HEK293 (cell line): ENCODE results near the gene DNASE1.

ENCODE experiments used
- CTCF ChIA-PET: fragments of 350-600 bp; formaldehyde crosslinking; extraction: SDS; loops from one replicate; lab custom pipeline; 2021; ENCODE audit warnings: antibody characterized with exemption; lab: Yijun Ruan, JAX
- POLR2A ChIA-PET: fragments of 300-600 bp; formaldehyde crosslinking; extraction: SDS; loops from one replicate; lab custom pipeline; 2020; ENCODE audit warnings: antibody characterized with exemption, inconsistent platforms; lab: Yijun Ruan, JAX
- H3K27ac ChIP-seq: fragments of 200-500 bp; sonication (Bioruptor generic); 2 replicates; pipeline ENCODE4 v1.5.1; 2014; ENCODE audit warnings: low read depth, low read length, control low read depth, inconsistent platforms; ENCODE audit errors: extremely low read depth
- H3K36me3 ChIP-seq, 2 experiments: fragments of 200-500 bp in 1 of 2; sonication (Bioruptor generic) in 1 of 2; 1 replicate in 1 of 2; 2 replicates in 1 of 2; pipeline ENCODE4 v1.5.1; 2014 to 2017; ENCODE audit warnings: inconsistent platforms in 2 of 2, low read length in 2 of 2; ENCODE audit not compliant: control insufficient read depth in 2 of 2, insufficient read depth in 1 of 2
- H3K4me1 ChIP-seq: fragments of 200-500 bp; sonication (Bioruptor generic); 2 replicates; pipeline ENCODE4 v1.5.1; 2014; ENCODE audit warnings: mild to moderate bottlenecking, low read length, inconsistent platforms; ENCODE audit not compliant: control insufficient read depth, insufficient read depth
- H3K4me3 ChIP-seq: 2 replicates; pipeline ENCODE4 v1.5.1; 2011; ENCODE audit warnings: low read depth, mild to moderate bottlenecking, control low read depth, low read length, moderate library complexity
- H3K9me3 ChIP-seq: fragments of 200-500 bp; sonication (Bioruptor generic); 2 replicates; pipeline ENCODE4 v1.5.1; 2014; ENCODE audit warnings: low read depth, low read length, inconsistent platforms; ENCODE audit not compliant: control insufficient read depth, insufficient read depth
- EGR2 ChIP-seq: fragments of 450-650 bp; formaldehyde crosslinking; IDR thresholded peaks from 2 replicates; pipeline ENCODE4 v1.5.1; 2016; ENCODE audit warnings: low read depth, missing biosample characterization, missing genetic modification characterization
- GLIS1 ChIP-seq: fragments of 450-650 bp; formaldehyde crosslinking; IDR thresholded peaks from 2 replicates; pipeline ENCODE4 v1.5.1; 2016; ENCODE audit warnings: missing biosample characterization, missing genetic modification characterization
- GLIS2 ChIP-seq: fragments of 450-650 bp; formaldehyde crosslinking; IDR thresholded peaks from 2 replicates; pipeline ENCODE4 v1.5.1; 2016; ENCODE audit warnings: missing biosample characterization, missing genetic modification characterization
- KLF7 ChIP-seq: fragments of 450-650 bp; formaldehyde crosslinking; IDR thresholded peaks from 2 replicates; pipeline ENCODE4 v1.5.1; 2016; ENCODE audit warnings: missing biosample characterization, missing genetic modification characterization, borderline replicate concordance
- KLF9 ChIP-seq: fragments of 450-650 bp; formaldehyde crosslinking; IDR thresholded peaks from 2 replicates; pipeline ENCODE4 v1.5.1; 2016; ENCODE audit warnings: missing biosample characterization, missing genetic modification characterization, low read depth
- PRDM10 ChIP-seq: fragments of 450-650 bp; formaldehyde crosslinking; IDR thresholded peaks from 2 replicates; pipeline ENCODE4 v1.5.1; 2016; ENCODE audit warnings: missing biosample characterization, missing genetic modification characterization
- SCRT1 ChIP-seq: fragments of 450-650 bp; formaldehyde crosslinking; IDR thresholded peaks from 2 replicates; pipeline ENCODE4 v1.5.1; 2016; ENCODE audit warnings: missing biosample characterization, missing genetic modification characterization, borderline replicate concordance
- ZBTB17 ChIP-seq: fragments of 450-650 bp; formaldehyde crosslinking; IDR thresholded peaks from 2 replicates; pipeline ENCODE4 v1.5.1; 2016; ENCODE audit warnings: missing biosample characterization, missing genetic modification characterization
- ZFHX2 ChIP-seq: fragments of 450-650 bp; formaldehyde crosslinking; conservative IDR thresholded peaks from 2 replicates; pipeline ENCODE4 v1.5.1; 2016; ENCODE audit warnings: missing biosample characterization, missing genetic modification characterization
- ZFP69B ChIP-seq: fragments of 450-650 bp; formaldehyde crosslinking; IDR thresholded peaks from 2 replicates; pipeline ENCODE4 v1.5.1; 2016; ENCODE audit warnings: missing biosample characterization, missing genetic modification characterization
- ZIC2 ChIP-seq: fragments of 450-650 bp; formaldehyde crosslinking; IDR thresholded peaks from 2 replicates; pipeline ENCODE4 v1.5.1; 2016; ENCODE audit warnings: missing biosample characterization, missing genetic modification characterization
- ZNF174 ChIP-seq: fragments of 450-650 bp; formaldehyde crosslinking; IDR thresholded peaks from 2 replicates; pipeline ENCODE4 v1.5.0; 2017; ENCODE audit warnings: missing biosample characterization, mild to moderate bottlenecking, missing genetic modification characterization
- ZNF449 ChIP-seq: fragments of 450-650 bp; formaldehyde crosslinking; IDR thresholded peaks from 2 replicates; pipeline ENCODE4 v1.5.1; 2017; ENCODE audit warnings: missing biosample characterization, mild to moderate bottlenecking, missing genetic modification characterization, moderate library complexity
- ZNF600 ChIP-seq: fragments of 450-650 bp; formaldehyde crosslinking; IDR thresholded peaks from 2 replicates; pipeline ENCODE4 v1.5.1; 2016; ENCODE audit warnings: missing biosample characterization, missing genetic modification characterization
- ZNF623 ChIP-seq: fragments of 450-650 bp; formaldehyde crosslinking; IDR thresholded peaks from 2 replicates; pipeline ENCODE4 v1.5.1; 2016; ENCODE audit warnings: missing biosample characterization, missing genetic modification characterization
- ZNF670 ChIP-seq: fragments of 450-650 bp; formaldehyde crosslinking; IDR thresholded peaks from 2 replicates; pipeline ENCODE4 v1.5.1; 2016; ENCODE audit warnings: missing biosample characterization, missing genetic modification characterization, low read depth

Gene DNASE1

GRCh38 chr16:3642397-3643094, 11.9 kb upstream of the DNASE1 start:
- peaks cover 13% of the 10 kb centered on the region for H3K4me1 ChIP-seq
- H3K27ac ChIP-seq = no peak overlapping the region
- no peaks in the 10 kb centered on the region for H3K9me3 ChIP-seq
- TF ChIP-seq PRDM10 (tag by site-specific recombination) (peak; percentile 76), ZNF670 (tag by site-specific recombination) (no peak), ZNF600 (tag by site-specific recombination) (peak; percentile 96), ZBTB17 (tag by site-specific recombination) (0 out of 2 replicates have a peak, but pooled peaks have one; percentile 26), GLIS1 (tag by site-specific recombination) (no peak), KLF9 (tag by site-specific recombination) (peak; percentile 26; the same call in 1 of the 2 replicates), ZNF449 (tag by site-specific recombination) (peak; percentile 23; the same call in 1 of the 2 replicates), ZFP69B (tag by site-specific recombination) (no peak), ZIC2 (tag by site-specific recombination) (peak; percentile 77), ZNF623 (tag by site-specific recombination) (no peak)
- POLR2A ChIA-PET = interaction anchor here (1.4 kb wide), 1 partner anchor 185 kb away, joined by 3 read pairs; no protein-coding TSS in a partner anchor
- no peak overlapping the region for H3K4me3 ChIP-seq
- H3K36me3 ChIP-seq = peaks cover 0 to 10% of the 10 kb centered on the region in 2 experiments; a peak in 2 of 3 replicates
- CTCF ChIA-PET = interaction anchor here (1.0 kb wide), 1 partner anchor 16 kb away, joined by 6 read pairs; no protein-coding TSS in a partner anchor

GRCh38 chr16:3643095-3643730, 11.3 kb upstream of the DNASE1 start:
- Histone ChIP-seq H3K4me3 (no peak overlapping the region), H3K4me1 (peaks cover 13% of the 10 kb centered on the region), H3K27ac (no peak overlapping the region), H3K9me3 (no peaks in the 10 kb centered on the region), H3K36me3 (peaks cover 0 to 10% of the 10 kb centered on the region in 2 experiments; a peak in 2 of 3 replicates)
- TF ChIP-seq ZNF174 (tag by site-specific recombination) (no peak), KLF7 (tag by site-specific recombination) (no peak), GLIS2 (tag by site-specific recombination) (no peak), EGR2 (tag by site-specific recombination) (peak; percentile 17; the same call in 1 of the 2 replicates), SCRT1 (tag by site-specific recombination) (no peak), ZFHX2 (tag by site-specific recombination) (peak; percentile 50; the same call in 1 of the 2 replicates)
- ChIA-PET CTCF (interaction anchor here (1.0 kb wide), 1 partner anchor 17 kb away, joined by 6 read pairs; no protein-coding TSS in a partner anchor), POLR2A (interaction anchor here (1.4 kb wide), 1 partner anchor 186 kb away, joined by 3 read pairs; no protein-coding TSS in a partner anchor)
